Fibroblast of lung (primary cell): ENCODE measurements around the gene STX8.

Experiments
- CTCF ChIP-seq, 2 donors: IDR thresholded peaks in 1 of 2; conservative IDR thresholded peaks in 1 of 2; 1 replicate in 1 of 2; 2 replicates in 1 of 2; pipeline ENCODE4 v1.5.1; 2011 to 2012; ENCODE audit warnings: low read length in 2 of 2, control low read depth in 1 of 2, inconsistent platforms in 1 of 2, low read depth in 1 of 2, mild to moderate bottlenecking in 1 of 2
- EZH2 ChIP-seq: IDR thresholded peaks from 2 replicates; pipeline ENCODE4 v1.5.1; 2012; ENCODE audit warnings: low read length, control low read depth, mild to moderate bottlenecking; ENCODE audit errors: missing control alignments

GRCh38 chr17:9299695-9300094 lies 275.9 kb downstream of the STX8 start:
- TF ChIP-seq CTCF (conservative IDR thresholded peaks at IDR 0.05 in 1 of 2, IDR thresholded peaks at IDR 0.05 in 1 of 2; ENCODE audit: low read depth in 1 of 2, low read length in 2 of 2) (no peak), EZH2 (no peak)
